HG02678 (cell line): ENCODE results near the gene TTC8.
A peak's percentile ranks its signal among the peaks of the same experiment; 100 is the strongest.
"Not testable (repeated sequence)": the region's sequence is repeated elsewhere in the genome, so short reads cannot be mapped to it uniquely, and the experiment has no call there.

Source experiments
- ATAC-seq: cut with Tn5 transposase; IDR thresholded peaks from one replicate; pipeline ENCODE4 v1.9.1; 2021; ENCODE audit warnings: mild to moderate bottlenecking, moderate library complexity; ENCODE audit not compliant: unreplicated experiment

Gene TTC8

DNA sequence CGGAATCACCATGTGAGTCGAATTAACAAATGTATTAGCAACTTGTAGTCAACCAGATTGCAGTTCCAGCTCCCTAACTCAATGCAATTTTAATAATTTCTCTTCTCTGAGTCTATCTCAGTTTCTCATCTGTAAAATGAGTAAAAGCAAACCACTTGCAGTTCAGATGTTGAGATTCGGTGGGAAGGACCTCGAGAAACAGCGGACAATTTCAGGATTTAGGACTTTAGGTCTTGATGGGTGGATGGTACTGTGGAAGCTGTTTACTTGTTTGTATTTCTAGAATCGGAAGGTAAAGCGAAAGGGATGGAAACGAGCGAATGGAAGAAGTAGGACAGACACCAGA, 510 bp upstream of the TTC8 start:
- ATAC-seq: peak; percentile 1

DNA sequence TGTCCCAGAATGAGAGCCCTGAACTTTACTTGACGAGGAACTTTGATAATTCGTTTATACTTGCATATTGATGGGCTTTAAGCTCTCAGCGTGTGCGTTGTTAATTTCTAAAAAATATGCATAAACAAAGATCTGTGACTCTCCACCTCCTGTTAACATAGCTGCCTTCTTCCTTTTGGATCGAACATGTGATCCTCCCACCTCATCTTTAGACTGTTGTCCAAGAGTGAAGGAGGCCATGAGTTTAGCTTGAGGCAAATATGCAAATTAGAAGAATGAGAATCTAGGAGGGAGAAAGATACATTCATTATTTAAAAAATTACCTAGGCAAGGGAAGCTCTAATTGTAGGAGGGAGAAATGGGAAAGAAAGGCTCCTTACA, 617 bp downstream of the TTC8 start:
- no peak for ATAC-seq

DNA sequence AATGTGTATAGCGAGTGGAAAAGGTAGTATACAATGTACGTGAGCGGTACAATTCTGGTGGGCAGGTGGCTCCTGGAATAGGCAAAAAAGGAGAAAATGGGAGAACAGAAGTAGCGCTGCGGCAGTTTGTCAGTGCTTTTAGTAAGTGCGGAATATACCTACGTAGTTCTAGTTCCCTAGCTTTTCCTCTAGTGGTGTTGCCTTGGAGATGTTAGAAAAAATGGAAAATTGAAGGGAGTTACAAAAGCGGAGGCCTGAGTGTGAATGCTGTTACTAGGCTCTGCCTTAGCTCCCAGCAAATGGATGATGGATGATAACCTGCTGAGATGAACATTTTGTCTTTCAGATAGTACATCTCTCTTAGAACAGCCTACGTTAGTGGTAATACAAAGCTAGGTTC, 1.1 kb downstream of the TTC8 start:
- no peak for ATAC-seq

DNA sequence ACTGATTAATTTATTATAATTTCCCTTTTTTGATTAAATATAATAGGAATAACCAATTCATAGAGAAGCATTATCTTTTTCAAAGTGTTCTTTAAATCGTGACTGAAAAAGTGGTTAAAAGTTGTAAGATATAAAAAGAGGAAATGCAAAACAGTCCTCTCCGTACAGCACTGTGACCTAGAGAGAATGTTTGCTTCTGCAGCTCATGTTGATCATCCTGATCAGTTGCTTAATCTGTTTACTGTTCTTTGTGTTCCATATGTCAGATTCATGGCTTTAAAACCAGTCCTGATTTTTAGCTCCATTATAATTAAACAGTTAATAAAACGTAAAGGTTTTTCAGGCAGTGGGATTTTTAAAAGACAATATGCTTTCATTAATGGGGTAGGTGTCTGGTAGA, 4.7 kb downstream of the TTC8 start:
- no peak for ATAC-seq

DNA sequence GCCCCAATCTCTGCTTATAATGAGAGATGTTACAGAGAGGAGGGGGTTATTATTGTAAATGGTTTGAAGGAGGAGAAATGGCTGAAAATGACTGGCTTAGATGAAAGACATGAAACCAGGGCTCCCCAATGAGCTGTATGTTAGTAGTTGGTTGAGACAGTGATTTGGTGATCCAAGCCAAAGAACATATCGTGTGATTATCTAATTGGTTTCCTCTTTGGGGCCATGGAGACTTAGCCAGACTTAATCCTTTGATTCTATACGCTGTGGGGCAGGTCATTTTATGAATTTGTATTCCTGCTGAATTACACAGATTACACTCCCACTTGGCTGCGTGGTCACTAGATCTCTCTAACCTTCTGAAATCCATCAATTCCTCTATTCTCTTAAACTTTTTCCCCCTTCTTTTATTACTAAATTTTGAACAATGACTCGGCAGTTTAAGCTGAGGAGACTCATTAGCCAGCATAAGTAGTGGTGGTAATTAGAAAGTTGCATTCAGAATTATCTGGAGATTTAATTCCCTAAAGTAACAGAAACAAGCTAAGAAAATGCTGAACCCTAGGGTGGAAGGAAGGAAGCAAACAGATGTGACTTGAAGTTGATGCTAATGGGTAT, 5.3 kb downstream of the TTC8 start:
- ATAC-seq: no peak

DNA sequence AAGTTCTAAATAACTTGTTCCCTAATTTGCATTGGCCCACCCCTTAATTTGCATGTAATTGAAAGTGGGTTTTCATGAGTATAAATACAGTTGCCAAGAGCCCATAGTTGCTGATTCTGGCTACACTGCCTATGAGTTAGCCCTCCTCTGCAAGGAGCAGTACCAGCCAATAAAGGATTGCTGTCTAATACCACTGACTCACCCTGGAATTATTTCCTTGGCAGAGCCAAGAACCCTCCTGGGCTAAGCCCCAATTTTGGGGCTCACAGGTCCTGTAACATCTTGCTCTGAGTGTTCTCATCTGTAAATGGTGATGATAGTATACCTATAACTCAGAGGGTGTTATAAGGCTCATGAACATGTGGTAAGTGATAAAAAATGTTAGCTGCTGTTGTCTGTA, 6.8 kb downstream of the TTC8 start:
- ATAC-seq: no peak

DNA sequence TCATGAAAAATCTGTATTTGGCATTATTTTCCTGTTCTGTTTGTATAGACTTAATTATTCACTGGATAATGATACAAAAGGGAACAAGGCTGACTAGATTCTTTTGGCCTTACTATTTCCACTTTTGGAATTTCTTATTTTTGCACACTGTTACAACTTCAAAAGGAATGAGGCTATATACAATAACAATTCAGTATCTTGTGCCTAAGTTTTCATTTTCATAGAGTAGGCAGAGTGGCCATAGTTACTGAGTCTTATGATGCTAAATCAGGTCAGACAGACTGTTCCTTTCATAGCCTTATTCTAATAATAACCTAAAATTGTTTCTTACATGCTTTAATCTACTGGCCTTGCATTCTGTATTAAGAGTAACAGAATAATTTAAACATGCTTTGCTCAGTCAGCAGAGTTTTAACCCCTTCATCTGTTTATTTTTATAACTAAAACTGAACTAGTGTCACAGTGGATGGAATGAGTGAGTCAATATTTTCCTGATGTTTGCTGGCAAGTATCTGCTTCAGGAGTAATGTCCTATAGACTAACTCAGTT, 10.5 kb downstream of the TTC8 start:
- no peak for ATAC-seq

DNA sequence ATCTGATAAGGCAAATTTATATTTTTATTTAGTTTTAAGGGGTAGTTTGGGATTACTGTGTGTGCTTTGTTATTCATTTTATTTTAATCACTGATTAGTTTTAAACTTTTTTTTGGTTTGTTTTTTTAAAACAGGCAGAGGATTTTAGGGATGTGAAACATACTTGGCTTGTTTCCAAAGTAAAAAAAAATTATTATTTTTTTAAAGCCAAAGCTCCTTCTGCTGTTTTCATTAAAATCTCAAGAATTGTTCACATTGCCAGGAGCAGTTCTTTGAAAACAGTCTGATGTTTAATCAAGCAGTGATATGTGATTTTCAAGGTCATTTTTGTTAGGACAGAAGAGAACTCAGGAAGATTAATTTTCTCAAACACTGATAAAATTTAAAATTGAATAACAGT, 11.2 kb downstream of the TTC8 start:
- no peak for ATAC-seq

DNA sequence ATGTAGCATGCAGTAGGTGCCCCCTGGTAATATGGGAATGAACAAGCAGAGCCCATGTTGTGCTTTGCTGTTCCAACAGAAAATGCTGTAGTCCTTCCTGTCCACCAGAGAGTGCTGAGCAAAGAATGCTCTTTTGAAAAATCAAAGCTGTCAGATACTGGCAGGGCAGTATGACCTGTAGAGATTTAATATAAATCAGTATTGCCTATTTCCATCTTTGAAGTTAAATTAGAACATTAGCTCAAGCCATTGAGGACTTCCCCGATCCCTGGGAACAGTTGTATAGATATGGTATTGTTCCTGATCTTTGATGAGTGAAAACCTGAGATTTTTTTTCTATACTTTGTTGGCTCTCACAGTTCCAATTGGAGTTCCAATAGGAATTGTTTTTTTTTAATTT, 13.0 kb downstream of the TTC8 start:
- ATAC-seq: no peak

DNA sequence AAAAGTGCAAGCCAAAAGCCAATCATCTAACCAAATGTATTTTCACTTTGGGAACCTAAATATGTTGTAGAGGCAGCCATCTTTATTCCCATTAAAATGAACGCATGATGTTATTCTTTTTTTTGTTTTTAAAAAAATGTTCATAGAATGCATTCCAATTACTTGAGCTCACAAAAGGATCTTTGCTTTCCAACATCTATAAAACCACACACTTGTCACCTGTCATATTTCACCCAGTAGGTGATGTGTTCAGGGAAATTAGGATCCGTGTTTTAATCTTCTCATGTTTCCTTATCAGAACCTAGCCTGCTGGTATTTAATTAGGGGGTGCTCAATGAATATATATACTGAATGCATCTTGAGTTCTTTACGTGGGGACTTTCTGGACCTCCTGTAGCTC, 13.6 kb downstream of the TTC8 start:
- no peak for ATAC-seq

DNA sequence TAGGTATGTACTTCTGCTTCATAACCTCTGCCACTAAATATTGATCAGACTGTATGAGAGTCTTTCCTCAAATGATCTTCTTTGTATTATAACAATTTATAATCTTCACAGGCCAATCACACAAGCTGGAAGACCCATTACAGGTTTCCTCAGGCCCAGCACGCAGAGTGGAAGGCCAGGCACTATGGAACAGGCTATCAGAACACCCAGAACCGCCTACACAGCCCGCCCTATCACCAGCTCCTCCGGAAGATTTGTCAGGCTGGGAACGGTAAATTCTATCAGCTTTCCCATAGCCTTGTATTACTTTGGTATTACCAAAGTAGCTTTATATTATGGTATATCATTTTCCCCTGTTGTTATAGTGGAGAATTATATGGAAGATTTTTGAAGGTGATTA, 16.5 kb downstream of the TTC8 start:
- no peak for ATAC-seq

DNA sequence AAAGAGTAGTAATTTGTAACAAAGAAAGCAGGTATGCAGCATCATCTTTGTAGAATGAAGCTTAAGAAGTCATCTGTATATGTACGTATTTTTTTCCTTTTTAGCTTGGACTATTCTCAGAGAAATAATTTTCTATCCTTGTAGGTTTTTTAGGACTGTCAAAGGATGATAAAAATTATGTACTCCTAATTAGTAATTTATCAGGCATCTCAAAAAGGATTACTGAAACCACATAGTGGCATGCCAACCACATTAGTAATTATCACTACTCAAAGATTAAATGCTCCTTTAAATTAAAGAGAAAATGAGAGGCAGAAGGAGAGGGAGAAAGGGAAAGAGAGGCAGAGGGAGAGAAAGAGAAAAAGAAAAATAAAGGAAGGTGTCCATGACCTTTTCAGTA, 17.3 kb downstream of the TTC8 start:
- no peak for ATAC-seq

DNA sequence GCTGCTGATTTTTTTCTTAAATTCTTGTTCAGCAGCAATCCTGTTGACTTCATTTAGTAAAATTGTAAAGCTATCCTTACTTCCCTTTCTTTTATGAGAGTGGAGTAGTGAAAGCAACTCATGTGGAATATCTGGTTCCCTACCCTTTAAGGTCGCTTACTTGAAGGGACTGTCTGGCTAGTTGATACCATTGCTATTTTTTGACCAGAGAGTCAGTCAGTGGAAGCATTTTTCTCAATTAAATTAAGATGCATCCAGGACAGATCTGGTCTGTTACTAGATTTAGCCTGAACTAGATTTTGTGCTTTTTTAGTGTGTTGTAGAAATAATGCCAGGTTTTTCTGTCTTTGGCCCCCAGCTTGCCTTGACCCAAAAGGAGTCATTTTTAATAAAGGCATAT, 18.0 kb downstream of the TTC8 start:
- ATAC-seq: no peak

DNA sequence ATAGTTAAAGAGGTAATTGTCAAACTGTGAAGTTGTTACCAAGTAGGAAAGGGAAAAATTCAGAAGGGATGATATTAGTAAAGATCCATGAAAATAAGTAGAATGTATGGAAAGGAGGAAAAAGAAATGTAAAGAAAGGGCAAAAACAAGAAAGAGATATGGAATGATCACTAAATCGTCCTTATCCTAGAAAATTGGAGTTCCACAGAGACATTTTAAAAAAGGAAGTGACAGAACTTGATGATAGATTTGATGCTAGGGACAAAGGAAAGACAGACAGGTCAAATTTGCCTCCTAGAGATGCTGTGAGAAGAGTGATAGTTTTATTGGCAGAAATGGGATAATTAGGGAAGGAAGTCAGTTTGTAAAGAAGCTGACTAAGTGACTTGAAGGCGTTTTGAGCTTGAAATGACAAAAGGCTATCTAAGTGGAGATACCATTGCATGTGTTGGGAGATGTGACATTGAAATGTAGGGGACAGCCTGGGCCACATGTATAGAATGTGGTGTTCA, 20.6 kb downstream of the TTC8 start:
- no peak for ATAC-seq

DNA sequence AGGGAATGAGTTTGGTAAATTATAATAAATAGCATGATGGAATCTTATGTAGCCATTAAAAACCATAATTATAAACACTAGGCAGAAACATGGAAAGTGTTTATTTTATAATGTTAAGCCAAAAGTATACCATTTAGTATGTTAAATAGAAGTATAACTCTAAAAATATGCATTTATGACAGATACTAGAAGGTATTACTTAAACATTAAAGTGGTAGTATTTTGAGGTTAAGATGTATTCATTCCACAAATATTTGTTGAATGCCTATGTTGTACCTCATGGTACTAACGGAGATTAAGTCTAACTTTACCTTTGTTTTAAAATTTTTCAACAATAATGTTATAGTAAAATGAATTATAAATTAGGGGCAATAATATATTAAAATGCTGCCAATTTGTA, 24.1 kb downstream of the TTC8 start:
- ATAC-seq: no peak

DNA sequence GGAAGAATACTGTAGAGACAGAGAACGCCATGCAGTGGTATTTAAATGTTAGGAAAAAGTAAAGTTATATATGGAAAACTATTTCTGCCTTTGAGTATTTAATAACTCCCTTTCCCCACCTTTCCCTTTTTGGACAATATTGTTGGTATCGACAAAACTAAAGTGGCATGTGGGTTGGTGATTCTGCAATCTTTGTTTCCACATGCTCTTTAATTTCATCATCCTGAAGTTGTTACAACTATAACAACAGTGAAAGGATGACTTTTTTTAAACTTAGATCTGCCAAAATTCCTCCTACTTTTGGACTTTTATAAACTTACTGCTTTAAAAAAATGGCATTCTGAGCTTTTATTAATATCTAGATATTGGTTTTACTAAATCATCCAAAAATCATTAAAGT, 25.3 kb downstream of the TTC8 start:
- no peak for ATAC-seq

DNA sequence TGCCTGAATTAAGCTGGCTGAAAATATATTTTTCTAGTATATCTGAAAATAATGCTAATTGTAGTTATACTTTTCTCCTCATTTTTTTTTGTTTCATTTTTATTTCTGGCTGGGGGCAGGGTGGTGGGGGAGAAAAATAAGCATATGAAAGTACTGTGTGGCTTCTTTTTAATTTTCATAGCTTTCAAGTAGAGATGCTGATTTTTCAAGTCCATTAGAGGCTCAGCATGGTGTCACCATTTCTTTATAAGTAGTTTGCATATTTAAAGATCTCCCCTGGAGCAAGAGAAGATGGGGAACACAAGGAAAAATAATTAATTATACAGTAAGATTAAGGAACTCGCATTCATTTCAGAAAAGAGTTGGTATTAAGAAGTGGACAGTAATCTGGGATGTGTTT, 27.1 kb downstream of the TTC8 start:
- no peak for ATAC-seq

DNA sequence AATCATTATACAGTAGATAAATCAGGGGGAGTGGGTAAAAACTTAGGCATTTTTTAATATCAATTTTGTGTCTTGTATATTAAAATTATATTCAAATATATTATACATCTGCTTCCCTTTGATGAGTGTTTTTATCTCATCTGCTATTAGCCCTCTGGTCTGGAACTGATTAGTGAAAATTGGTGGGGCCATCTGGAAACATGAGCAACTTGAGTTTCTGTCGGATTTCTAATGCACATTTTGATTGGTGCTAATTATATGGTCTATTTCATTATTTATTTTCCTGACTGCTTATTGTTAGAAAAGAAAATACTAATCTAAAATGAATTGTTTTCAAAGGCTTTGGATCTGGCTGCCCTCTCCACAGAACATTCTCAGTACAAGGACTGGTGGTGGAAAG, 28.2 kb downstream of the TTC8 start:
- no peak for ATAC-seq

DNA sequence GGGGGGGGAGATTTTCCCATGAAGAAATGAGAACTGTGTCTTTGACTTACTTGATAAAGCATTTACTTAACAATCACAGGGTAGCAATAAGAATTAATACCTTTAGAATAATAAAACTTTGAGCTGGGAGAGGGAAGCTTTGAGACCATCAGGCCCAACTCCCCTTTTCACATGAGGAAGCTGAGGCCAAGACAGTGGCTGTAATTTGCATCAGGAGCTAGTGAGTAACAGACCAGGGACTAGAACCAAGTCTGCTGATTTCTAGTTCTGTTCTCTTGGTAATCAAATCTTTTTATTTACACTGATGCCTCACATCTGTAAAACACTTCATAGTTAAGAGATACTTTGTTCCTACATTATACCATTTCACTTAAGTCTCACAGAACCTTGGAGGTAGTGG, 28.7 kb downstream of the TTC8 start:
- no peak for ATAC-seq

DNA sequence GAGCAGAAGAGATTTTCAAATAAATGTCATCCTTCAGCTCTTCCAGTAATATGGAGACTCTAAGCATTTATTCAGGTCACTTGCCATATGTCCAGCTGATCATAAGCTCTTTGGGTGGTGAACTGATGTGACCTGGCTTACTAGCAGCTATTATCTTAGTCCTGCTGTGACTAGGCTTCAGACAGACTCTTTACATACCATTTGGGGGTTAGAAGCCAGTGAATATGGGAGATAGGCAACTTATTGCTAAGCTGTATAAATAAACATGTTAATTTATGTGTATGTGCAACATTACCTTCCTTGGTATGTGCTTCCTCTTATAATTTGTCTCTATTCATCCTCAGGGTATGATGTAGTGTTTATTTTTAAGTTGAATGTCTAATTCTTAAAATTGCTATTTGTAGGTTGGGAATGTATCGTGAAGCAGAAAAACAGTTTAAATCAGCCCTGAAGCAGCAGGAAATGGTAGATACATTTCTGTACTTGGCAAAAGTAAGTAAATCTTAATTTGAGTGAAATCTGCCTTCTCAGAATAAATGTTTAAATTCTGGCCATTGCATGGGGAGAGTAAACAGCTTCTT, 32.4 kb downstream of the TTC8 start:
- no peak for ATAC-seq

DNA sequence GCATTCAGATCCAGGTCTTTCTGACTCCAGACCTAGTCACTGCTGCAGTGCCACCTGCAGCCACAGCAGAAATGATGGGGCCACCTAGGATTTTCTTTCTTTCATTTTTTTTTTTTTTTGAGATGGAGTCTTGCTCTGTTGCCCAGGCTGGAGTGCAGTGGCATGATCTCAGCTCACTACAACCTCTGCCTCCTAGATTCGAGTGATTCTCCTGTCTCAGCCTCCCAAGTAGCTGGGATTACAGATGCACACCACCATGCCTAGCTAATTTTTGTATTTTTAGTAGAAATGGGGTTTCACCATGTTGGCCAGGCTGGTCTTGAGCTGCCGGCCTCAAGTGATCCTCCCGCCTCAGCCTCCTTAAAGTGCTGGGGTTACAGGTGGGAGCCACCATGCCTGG, 33.4 kb downstream of the TTC8 start:
- ATAC-seq: not testable (repeated sequence)

DNA sequence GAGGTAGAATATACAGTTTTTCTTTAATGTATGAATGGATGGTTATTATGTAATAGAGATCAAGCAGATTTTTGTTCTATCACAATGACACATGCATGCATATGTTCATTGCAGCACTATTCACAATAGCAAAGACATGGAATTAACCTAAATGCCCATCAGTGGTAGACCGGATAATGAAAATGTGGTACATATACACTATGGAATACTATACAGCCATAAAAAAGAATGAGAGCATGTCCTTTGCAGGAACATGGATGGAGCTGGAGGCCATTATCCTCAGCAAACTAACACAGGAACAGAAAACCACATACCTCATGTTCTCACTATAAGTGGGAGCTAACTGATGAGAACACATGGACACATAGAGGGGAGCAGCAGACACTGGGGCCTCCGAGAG, 34.7 kb downstream of the TTC8 start:
- ATAC-seq: not testable (repeated sequence)

DNA sequence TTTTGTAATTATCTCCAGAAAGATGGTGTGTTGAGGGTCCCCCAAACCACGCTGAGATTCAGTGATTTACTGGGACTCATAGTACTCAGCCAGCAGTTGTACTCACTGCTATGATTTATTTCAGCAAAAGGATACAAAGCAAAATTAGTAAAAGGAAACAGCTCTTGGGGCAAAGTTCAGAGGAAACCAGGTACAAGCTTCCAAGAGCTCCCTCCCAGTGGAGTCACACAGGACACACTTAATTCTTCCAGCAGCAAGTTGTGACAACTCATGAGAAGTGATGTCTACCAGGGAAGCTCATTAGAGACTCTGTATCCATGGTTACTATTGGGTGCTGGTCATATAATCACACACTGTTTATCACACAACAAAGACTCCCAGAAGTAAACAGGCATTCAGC, 38.7 kb downstream of the TTC8 start:
- no peak for ATAC-seq
